Mucosa of gallbladder (tissue), 1 donor: Measurements from ENCODE around the gene NCDN. TPM values are rescaled to one million over a fixed set of nuclear protein-coding genes. Genes with fewer than 3 reads are reported as not detected.

Experiments
- DNase-seq: peaks from one replicate; pipeline ENCODE4 v3.0.0-alpha.2; 2020; ENCODE audit warnings: low spot score
- total RNA-seq: library from RNA; stranded (reverse); gene quantifications from one replicate; pipeline ENCODE4 v1.2.1, GENCODE V29; 2021
- donor health status: DM: no; HTN: no; CAD: no.

Gene NCDN, protein sequence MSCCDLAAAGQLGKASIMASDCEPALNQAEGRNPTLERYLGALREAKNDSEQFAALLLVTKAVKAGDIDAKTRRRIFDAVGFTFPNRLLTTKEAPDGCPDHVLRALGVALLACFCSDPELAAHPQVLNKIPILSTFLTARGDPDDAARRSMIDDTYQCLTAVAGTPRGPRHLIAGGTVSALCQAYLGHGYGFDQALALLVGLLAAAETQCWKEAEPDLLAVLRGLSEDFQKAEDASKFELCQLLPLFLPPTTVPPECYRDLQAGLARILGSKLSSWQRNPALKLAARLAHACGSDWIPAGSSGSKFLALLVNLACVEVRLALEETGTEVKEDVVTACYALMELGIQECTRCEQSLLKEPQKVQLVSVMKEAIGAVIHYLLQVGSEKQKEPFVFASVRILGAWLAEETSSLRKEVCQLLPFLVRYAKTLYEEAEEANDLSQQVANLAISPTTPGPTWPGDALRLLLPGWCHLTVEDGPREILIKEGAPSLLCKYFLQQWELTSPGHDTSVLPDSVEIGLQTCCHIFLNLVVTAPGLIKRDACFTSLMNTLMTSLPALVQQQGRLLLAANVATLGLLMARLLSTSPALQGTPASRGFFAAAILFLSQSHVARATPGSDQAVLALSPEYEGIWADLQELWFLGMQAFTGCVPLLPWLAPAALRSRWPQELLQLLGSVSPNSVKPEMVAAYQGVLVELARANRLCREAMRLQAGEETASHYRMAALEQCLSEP
- 43.9 TPM for total RNA-seq

DNA sequence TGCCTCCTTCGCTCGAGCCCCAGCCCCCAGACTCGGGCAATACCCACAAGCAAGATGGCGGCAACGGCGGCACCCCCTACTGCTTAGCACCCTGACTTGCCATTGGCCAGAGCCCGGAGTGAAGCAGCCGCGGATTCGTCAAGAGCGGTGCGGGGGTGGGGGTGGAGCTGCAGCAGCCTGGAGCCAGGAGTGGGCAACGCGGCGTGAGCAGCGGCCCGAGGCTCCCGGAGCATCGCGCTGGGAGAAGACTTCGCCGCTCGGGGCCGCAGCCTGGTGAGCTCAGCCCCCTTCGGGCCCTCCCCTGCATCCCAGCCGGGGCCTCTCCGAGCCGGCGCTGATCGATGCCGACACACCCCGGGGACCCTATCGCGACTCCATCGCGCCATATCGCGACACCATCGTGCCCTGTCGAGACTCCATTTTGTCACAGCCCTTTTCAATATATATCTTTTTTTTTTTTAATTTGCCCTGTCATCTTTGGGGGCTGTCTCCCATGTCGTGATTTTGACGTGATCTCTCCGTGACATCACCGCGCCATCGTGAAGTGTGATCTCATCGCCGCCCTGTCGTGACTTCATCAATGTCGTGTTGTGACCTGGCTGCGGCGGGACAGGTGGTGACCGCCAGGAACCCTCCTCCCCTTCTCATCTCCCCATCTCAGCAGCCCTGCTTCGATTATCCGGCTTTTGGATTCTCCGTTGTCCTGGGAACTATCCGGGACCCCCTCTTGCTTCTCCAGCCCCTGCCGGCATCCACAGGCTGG is at the start of gene NCDN:
Gene NCDN (plus strand): TSS at position 189 of the 763 bp plus-strand sequence. CDS start 392 bp downstream, at position 581.
- DNase-seq, result peak; percentile 96

DNA sequence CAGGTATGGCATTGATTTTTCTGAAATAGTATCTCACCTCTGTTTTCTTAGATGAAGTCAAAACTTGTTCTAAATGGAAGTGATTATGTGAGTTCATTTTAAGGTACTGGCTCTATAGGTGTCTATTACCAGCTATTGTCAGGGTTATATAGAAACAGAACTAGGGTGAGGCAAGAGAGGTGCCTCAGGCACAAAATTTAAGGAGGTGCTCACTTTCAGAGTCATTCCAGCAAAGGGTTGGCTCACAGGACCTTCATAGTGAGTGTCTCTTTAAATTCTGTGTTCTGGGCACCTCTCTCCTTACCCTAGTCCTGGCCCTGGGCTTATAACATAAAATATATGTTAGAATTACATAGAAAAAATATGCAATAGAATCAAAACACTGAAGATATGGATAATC is 49.7 kb upstream of the NCDN start:
- no peak for DNase-seq

DNA sequence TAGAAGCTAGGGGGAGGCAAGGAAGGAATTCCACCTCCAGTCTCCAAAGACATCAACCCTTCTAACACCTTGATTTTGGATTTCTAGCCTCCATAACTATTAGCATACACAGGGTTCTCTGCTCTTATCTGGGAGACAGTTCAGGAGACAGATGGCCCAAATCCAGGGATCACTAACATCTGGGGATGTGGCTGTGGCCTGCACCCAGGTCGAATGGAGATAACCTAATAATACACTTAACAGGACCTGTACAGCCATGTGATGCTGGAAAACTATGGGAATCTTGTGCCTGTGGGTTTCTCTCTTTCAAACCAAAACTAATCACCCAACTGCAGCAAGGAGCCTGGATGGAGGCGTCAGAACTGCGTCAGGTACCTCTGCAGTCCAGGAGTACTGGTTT is 48.0 kb upstream of the NCDN start:
- DNase-seq, result no peak

DNA sequence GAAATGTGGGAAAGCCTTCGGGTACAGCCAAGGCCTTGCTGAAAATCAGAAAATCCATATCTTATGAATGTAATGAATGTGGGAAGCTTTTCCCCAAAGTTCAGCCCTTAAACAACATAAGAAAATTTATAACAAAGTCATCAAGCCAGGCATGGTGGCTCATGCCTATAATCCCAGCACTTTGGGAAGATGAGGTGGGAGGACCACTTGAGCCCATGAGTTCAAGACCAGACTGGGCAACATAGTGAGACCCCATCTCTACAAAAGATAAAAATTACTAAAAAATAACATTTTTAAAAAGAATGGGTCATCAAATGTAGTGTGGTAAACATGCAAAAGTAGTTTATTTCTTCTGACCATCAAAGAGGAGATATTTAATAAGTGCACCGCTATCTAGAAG is 46.3 kb upstream of the NCDN start:
- no peak for DNase-seq

DNA sequence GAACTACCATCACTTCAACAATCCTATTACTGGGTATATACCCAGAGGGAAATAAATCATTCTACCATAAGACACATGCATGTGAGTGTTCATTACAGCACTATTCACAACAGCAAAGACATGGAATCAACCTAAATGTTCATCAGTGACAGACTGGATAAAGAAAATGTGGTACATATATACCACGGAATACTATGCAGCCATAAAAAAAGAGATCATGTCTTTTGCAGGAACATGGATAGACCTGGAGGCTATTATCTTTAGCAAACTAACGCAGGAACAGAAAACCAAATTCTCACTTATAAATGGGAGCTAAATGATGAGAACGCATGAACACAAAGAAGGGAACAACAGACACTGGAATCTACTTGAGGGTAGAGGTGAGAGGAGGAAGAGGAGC is 39.4 kb upstream of the NCDN start:
- no peak for DNase-seq

DNA sequence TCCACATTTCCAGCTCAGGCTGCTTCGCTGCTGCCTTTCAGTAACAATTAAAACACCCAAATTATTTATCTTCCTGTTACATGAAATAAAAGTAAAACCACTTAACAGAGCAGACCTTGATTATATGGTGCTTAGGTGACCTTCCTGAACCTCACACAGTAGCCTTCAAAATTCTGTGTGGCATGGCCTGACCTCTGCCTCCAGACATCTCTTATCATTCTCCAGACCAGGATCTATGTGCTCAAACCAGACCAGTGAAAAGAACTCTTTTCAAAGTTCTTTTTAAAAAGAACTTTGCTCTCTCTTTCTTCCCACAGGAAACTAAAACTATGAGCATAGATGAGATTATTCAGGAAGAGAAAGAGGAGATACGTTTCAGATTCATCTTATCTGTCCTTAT is 38.2 kb upstream of the NCDN start:
- no peak for DNase-seq

DNA sequence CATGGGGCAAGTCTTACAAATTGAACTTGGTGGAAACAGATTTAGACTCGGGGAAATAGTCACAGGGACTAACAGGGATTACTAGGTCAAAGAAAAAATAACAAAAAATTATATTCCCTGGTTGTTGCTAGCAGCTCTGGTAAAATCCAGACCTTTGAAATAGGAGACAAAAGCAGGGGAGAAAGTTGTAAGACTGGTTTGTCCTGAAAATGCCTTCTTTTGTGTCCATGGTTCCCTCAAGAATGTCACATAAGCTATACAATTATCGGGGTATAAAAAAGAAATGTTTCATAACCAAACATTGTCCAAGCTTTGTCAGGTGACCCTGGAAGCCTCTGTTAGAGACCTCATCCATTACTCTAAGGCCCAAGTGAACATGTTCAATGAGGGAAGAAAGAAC is 33.5 kb upstream of the NCDN start:
- DNase-seq, result no peak

DNA sequence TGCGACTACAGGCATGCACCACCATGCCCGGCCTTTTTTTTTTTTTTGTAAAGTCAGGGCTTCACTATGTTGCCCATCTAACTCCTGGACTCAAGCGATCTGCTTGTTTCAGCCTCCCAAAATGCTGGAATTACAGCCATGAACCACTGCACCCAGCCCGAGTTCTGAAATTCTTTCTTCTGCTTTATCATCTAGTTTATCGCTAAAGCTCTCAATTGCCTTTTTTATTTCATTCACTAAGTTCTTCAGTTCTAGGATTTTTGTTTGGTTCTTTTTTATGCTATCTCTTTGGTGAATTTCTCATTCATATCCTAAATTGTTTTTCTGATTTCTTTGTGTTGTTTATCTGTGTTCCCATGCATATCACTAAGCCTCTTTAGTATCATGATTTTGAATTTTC is 27.4 kb upstream of the NCDN start:
- no peak for DNase-seq

DNA sequence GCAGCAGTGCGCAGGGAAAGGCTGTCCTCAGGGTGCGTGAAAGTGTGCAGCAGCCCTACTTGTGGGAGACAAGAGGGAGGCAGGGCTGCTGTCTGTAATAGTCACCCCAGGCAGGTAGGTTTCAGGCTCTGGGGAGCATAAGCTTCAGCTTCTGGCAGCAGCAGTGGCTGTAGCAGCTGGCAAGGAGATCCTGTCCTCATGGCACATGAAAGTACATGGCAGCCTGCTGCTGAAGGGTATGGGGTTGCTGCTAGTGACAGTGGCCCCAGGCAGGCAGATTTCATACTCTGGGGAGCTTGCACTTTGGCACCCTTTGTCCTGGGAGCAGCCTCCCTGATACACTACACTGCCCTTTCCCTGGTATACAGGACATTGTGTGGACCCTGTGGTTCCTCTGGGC is 26.7 kb upstream of the NCDN start:
- no peak for DNase-seq

DNA sequence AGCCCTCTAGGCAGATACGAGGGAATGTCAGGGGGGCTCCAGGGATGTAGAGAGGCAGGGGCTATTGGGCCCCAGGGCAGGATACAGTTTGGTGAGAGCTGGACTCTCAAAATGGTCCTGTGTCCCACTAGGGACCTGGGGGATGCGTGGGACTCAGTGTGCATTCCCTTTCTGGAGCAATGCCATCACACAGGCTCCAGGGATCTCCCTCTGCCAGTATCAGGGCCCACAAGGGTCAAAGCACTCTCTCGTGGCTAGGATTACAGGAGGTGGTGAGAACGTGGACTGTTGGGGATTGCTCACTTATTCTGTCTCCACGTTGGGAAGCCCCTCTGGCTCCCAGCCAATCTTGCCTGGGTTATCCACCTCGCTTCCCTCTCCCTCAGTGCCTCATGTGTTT is 26.2 kb upstream of the NCDN start:
- no peak for DNase-seq

DNA sequence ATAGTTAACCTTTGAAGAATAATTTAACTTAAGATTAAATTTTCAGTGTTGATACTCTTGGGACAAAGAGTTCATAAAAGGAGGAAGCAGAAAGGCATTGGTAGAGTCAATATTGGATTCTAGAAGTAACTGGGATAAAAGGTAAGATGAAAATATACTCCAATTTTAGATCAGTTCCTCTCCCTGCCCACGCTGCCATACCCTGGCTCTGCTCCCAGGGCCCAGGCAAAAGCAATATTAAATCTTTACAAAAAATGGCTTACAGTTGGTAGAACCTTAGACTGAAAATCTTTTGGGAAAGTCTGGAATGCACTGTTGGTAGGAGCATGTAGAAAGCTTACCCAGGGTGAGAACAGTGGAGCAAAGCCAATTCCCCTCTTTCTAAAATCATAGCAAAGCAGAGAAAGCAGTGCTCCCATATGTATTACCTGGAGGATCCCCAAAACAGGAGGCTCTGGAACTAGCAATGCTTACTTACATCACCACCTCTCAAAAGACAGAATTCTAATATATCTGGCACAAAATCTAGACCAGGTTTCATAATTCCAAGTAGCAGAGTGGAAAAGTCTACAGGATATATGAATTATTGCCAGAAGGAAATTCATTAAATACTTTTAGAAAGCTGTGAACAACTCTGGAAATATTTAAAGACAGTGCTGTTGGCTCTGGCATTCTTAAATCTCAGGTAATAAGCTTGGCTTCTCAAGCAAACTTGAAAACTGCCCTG is 24.9 kb upstream of the NCDN start:
- DNase-seq, result no peak

DNA sequence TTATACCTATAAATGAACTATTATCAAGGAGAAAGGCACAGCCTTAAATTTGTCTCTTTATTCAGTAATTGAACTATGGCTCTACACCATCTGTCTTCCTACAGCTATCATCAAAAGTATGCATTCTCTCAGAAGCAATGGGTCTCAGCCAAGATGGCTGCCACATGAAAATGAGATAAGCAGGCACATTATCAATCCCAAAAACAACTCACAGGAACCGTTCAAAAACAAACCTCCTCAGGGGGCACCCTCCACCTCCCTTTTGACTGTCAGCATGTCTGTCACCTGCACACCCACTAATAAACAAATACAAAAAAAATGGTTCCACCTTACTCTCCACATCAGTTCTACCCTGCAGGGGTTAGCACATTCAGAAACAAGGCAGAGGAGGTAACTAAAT is 24.0 kb upstream of the NCDN start:
- no peak for DNase-seq

DNA sequence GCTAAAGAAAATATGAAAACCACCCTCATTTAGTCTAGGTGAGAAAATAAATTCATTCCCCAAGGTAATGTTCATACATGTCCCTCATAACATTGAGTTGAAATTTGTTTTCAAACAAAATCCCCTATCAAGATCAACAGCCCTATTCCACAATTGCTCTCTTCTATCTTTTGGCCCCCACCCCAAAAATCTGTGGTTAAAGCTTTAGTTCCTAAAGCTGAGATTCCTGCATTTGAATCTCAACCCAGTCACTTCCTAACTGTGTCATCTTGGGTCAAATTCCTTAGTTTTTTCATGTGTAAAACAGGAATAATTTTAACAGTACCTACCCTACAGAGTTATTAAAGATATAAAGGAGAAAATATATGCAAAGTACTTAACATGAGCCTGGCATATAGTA is 22.4 kb upstream of the NCDN start:
- no peak for DNase-seq

DNA sequence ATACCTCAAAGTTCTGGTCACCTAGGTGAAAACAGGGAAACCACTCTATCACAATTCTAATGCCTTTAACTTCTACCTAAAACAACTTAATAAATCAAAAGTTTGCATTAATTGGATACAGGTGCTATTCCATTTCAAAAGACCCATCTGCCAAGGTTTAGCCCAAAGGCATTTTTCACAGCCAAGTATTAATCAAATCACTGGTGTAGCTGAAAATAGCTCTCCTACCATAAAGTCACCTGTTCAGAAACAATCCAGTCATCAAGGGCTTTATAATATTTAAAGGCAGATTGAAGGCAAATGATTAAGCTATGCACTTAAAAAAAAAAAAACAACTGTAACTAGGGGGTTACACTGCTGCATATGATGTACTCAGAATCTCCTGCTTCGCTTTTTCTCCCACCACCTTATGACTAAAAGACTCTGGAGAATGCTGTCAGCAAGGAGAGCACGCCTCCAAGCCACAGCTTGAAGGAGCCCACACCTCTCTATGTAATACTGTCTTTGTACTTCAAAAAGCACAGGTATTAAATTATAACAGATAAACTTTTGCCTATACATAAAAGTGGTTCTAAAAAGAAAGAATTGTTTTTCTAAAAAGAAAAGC is 20.9 kb upstream of the NCDN start:
- no peak for DNase-seq

DNA sequence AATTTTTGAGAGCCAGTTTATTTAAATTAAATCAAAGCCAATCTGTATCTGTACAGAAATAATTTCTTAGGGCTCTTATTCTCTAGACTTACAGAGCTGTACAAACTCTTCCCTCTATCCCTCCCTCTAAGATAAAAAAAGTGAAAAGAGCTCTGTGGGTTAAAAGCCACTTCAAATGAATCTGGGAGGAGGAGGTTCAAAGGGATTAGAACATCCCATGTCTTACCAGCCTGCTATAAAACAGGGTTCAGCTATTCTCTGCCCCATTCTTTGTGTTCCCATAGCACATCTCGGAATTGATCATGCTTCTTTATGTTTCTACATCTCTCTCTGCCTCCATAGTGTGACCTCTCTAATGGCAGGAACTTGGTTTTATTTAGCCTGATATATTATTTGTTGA is 19.8 kb upstream of the NCDN start:
- no peak for DNase-seq

DNA sequence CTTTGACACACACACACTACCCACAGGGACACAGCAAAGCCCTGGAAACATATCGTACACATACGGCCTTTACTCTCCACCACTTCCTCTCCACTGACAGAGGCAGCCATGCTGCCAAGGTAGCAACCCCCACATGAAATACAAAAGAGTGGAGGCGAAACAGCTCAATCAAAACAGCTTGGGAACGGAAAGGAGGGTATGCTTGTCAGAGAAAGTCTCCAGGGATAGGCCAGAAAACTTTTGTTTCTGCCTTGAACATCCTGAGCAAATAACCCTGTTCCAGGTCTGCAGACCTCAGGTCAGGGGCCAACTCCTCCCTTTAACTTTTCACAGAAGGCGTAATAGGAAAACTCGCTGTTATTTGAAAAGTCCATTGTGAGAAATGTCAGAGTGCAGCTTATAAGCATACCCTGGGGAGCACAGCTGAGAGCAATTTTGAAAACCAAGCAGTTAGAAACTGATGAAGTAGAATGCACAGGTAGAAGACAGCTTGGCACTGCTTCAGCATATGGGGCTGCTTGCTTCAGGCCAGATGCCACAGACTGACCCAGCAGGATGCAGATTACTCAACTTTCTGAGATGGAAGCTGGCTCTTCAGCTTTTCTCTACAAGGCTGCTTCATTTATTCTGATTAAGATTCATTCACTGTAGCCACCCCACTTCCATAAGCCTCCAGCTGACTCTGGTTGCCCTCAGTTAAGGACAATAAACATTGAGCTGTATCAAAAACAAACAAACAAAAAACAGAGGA is 18.4 kb upstream of the NCDN start:
- DNase-seq, result no peak

DNA sequence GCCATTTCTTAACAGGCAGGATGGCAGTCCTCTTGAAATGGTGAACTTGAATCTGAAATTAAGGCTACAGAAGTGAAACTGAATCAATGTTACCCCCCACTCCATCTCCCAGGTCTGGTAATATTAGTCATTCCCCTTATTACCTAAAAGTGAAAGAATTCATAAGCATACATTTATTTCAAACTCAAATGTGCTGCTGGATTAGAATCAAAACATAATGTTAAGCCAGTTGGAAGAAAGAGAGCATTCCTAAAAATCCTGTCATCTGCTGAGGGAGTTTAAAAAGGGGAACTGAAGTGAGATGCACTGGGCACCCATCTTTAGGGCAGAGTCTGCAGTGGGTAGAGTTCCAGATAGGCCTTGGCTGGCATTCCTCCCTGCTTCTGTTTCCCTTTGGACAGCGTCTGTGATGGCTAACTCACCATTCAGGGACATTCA is 17.8 kb upstream of the NCDN start:
- DNase-seq, result no peak

DNA sequence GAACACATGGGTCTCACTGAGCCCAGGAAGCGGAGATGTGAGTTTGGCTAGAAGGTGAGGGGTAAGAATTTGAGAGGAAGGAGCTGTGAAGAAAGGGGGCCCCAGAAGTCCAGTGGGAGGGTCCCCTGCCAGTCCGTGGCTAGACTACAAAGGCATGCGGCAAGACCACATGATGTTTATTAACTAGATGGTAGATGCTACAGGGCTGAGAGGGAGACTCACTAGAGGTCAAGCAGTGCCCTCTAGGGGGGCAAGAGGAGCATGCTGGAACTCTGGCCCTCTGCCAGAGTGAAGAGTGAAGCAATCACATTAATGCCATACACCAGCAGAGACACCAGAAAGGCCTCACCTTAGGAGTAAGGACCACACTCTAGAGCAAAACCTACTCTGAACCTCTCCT is 12.6 kb upstream of the NCDN start:
- peak; percentile 38 for DNase-seq

DNA sequence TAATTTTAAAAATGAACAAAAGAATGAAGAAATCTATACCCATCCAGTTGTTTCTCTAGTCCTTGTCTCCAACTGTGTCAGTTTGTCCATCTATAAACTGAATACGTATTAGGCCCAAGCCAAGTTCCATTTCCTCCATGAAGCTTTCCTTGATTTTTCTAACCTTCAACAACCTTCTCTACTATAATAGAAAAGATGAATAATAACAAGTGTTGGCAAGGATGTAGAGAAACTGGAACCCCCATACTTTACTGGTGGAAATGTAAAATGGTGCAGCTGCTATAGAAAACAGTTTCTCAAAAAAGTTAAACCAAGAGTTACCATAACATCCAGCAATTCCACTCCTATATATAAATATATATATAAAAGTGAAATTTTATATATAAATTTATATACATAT is 11.0 kb upstream of the NCDN start:
- no peak for DNase-seq

DNA sequence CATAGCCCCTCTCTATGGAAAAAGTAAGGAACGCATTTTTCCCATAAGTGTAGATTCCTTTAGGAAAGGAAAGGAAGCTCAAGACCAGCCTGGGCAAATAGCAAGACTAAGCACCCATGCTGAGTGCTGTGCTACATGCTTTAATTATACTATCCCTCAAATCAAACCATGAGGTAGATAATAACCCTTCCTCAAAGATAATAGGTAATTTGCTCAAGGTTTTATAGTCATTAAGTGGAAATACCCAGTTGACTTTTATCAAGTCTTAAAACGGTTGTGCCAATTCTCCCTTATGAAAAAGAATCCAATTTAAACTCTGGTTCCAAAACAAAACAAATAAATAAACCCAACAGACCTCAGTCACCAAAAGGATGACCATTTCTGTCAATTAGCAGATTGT is 3.7 kb upstream of the NCDN start:
- no peak for DNase-seq
